IMR-90 (cell line): ENCODE results near the gene ERV3-1. TPM values are rescaled to one million over a fixed set of nuclear protein-coding genes. Genes with fewer than 3 reads are reported as not detected.
"Not testable (repeated sequence)": the region's sequence is repeated elsewhere in the genome, so short reads cannot be mapped to it uniquely, and the experiment has no call there.

Experiments
- ATAC-seq: fragments of 200-7000 bp; cut with Tn5 transposase; 2 replicates; pipeline ENCODE4 v1.9.1; 2020; ENCODE audit warnings: low read depth, mild to moderate bottlenecking, moderate library complexity
- BruUV-seq: library from RNA; stranded (reverse); fragments of 400-500 nt; replicated peaks from 2 replicates; lab custom pipeline; 2021; lab: Mats Ljungman, UMichigan
- CTCF ChIA-PET: fragments of 300-600 bp; formaldehyde crosslinking; extraction: SDS; loops from one replicate; lab custom pipeline; 2021; ENCODE audit warnings: antibody characterized with exemption; lab: Yijun Ruan, JAX
- POLR2A ChIA-PET: fragments of 300-600 bp; sonication (Branson Sonifier 250); formaldehyde crosslinking; loops from one replicate; lab custom pipeline; 2022; ENCODE audit warnings: antibody characterized with exemption; ENCODE audit not compliant: unreplicated experiment; lab: Charles Lee
- DNase-seq: peaks from one replicate; pipeline ENCODE4 v3.0.0; 2013
- H2AFZ ChIP-seq: replicated peaks from 2 replicates; pipeline ENCODE3; 2013; ENCODE audit warnings: low read length, mild to moderate bottlenecking; ENCODE audit not compliant: poor library complexity
- H2AK5ac ChIP-seq: 2 replicates; pipeline ENCODE4 v1.6.1; 2013; ENCODE audit warnings: low read depth, low read length, inconsistent platforms
- H2AK9ac ChIP-seq: replicated peaks from 2 replicates; pipeline ENCODE3; 2013; ENCODE audit warnings: mild to moderate bottlenecking, low read depth, low read length, moderate library complexity; ENCODE audit not compliant: poor library complexity
- H2BK120ac ChIP-seq: 2 replicates; pipeline ENCODE4 v1.6.1; 2013; ENCODE audit warnings: low read depth, low read length, inconsistent platforms
- H2BK15ac ChIP-seq: 3 replicates; pipeline ENCODE4 v1.6.1; 2013; ENCODE audit warnings: low read depth, low read length, inconsistent platforms
- H2BK20ac ChIP-seq: 2 replicates; pipeline ENCODE4 v1.6.1; 2013; ENCODE audit warnings: low read depth, mild to moderate bottlenecking, inconsistent platforms, low read length, moderate library complexity
- H2BK5ac ChIP-seq: 2 replicates; pipeline ENCODE4 v1.6.1; 2013; ENCODE audit warnings: mild to moderate bottlenecking, low read depth, low read length, inconsistent platforms; ENCODE audit not compliant: poor library complexity, severe bottlenecking
- H3K14ac ChIP-seq: replicated peaks from 2 replicates; pipeline ENCODE4 v1.6.1; 2013; ENCODE audit warnings: low read depth, low read length, inconsistent platforms
- H3K18ac ChIP-seq: 2 replicates; pipeline ENCODE4 v1.6.1; 2013; ENCODE audit warnings: low read depth, low read length, control low read depth
- H3K23ac ChIP-seq: 2 replicates; pipeline ENCODE4 v1.6.1; 2013; ENCODE audit warnings: low read depth, low read length, inconsistent platforms
- H3K27ac ChIP-seq: 2 replicates; pipeline ENCODE4 v1.5.1; 2013; ENCODE audit warnings: mild to moderate bottlenecking, control low read depth, low read length; ENCODE audit not compliant: insufficient read depth
- H3K27me3 ChIP-seq: 2 replicates; pipeline ENCODE4 v1.6.1; 2013; ENCODE audit warnings: low read length; ENCODE audit not compliant: control insufficient read depth, insufficient read depth
- H3K36me3 ChIP-seq: 2 replicates; pipeline ENCODE4 v1.6.1; 2013; ENCODE audit warnings: low read length, mixed read lengths; ENCODE audit not compliant: control insufficient read depth, insufficient read depth
- H3K4ac ChIP-seq: 2 replicates; pipeline ENCODE4 v1.6.1; 2013; ENCODE audit warnings: low read depth, low read length, inconsistent platforms
- H3K4me1 ChIP-seq: 2 replicates; pipeline ENCODE4 v1.6.1; 2013; ENCODE audit warnings: low read length, mixed read lengths; ENCODE audit not compliant: control insufficient read depth, insufficient read depth
- H3K4me2 ChIP-seq: 2 replicates; pipeline ENCODE4 v1.6.1; 2013; ENCODE audit warnings: low read depth, mild to moderate bottlenecking, control low read depth, low read length, moderate library complexity
- H3K4me3 ChIP-seq: 2 replicates; pipeline ENCODE4 v1.5.1; 2013; ENCODE audit warnings: low read depth, mild to moderate bottlenecking, control low read depth, low read length, moderate library complexity; ENCODE audit not compliant: insufficient read depth
- H3K56ac ChIP-seq: 2 replicates; pipeline ENCODE4 v1.6.1; 2013; ENCODE audit warnings: low read length, inconsistent platforms; ENCODE audit not compliant: insufficient read depth; ENCODE audit errors: extremely low read depth
- H3K79me1 ChIP-seq, 2 experiments: 2 replicates each; pipeline ENCODE4 v1.6.1; 2013; ENCODE audit warnings: low read length in 2 of 2, inconsistent platforms in 1 of 2, low read depth in 1 of 2
- H3K9ac ChIP-seq: 2 replicates; pipeline ENCODE4 v1.6.1; 2013; ENCODE audit warnings: low read depth, low read length, control low read depth
- H3K9me1 ChIP-seq: 2 replicates; pipeline ENCODE4 v1.6.1; 2013; ENCODE audit warnings: low read length, inconsistent platforms; ENCODE audit not compliant: insufficient read depth
- H3K9me3 ChIP-seq: 2 replicates; pipeline ENCODE4 v1.6.1; 2013; ENCODE audit warnings: low read length; ENCODE audit not compliant: control insufficient read depth, insufficient read depth
- H4K20me1 ChIP-seq: 2 replicates; pipeline ENCODE4 v1.6.1; 2013; ENCODE audit warnings: low read length, inconsistent platforms; ENCODE audit not compliant: insufficient read depth
- H4K5ac ChIP-seq: 2 replicates; pipeline ENCODE4 v1.6.1; 2013; ENCODE audit warnings: mild to moderate bottlenecking, low read depth, low read length, control low read depth
- H4K8ac ChIP-seq, 2 experiments: 2 replicates each; pipeline ENCODE4 v1.6.1; 2013; ENCODE audit warnings: low read depth in 2 of 2, low read length in 2 of 2, control low read depth in 1 of 2, inconsistent platforms in 1 of 2
- H4K91ac ChIP-seq: 2 replicates; pipeline ENCODE4 v1.6.1; 2013; ENCODE audit warnings: low read depth, low read length, inconsistent platforms; ENCODE audit not compliant: insufficient read depth
- WGBS, 2 experiments: methylation state at CpG; one replicate each; pipeline versions ENCODE4 v1.1.5 to v1.1.7; 2013; ENCODE audit warnings: missing lambda C conversion rate in 2 of 2; ENCODE audit not compliant: insufficient read length in 1 of 2; ENCODE audit errors: extremely low coverage in 2 of 2; 5-methylcytosine and 5-hydroxymethylcytosine counted together
- dilution Hi-C: fragments of 300-500 bp; cut with HindIII; formaldehyde crosslinking; loops from one replicate; pipeline ENCODE4 v1.14.3; 2018; ENCODE audit warnings: low sequenced_read_pairs; ENCODE audit not compliant: unreplicated experiment
- in situ Hi-C: fragments of 300-500 bp; cut with MboI; formaldehyde crosslinking; loops from 3 replicates; pipeline ENCODE4 v1.14.3; 2019; ENCODE audit warnings: low sequenced_read_pairs, inconsistent platforms, mixed read lengths
- intact Hi-C: fragments of 100-400 bp; cut with micrococcal nuclease; formaldehyde crosslinking; loops from 2 replicates; pipeline ENCODE4 v1.10.0; 2022
- polyA plus RNA-seq, 3 experiments: library from polyadenylated mRNA; depleted of rRNA; stranded (reverse); fragments of >200 nt; gene quantifications; 2 replicates each; pipeline ENCODE4 v1.2.3, GENCODE V29; 2012; ENCODE audit warnings: low replicate concordance in 1 of 3
- total RNA-seq: library from RNA; depleted of rRNA; stranded (reverse); fragments of >200 nt; gene quantifications from 2 replicates; pipeline ENCODE4 v1.2.3, GENCODE V29; 2012

The ERV3-1 gene
- total and polyA plus RNA-seq, 2 of the 4 experiments (the other 2 are of a cell fraction) = 7.0 to 11.8 TPM

- H2BK5ac ChIP-seq, H4K8ac ChIP-seq, H3K14ac ChIP-seq, H2BK120ac ChIP-seq, H3K79me1 ChIP-seq, BruUV-seq, H4K91ac ChIP-seq, H3K9me1 ChIP-seq, H3K9ac ChIP-seq, H3K4me2 ChIP-seq, H2AFZ ChIP-seq, H2BK20ac ChIP-seq, H4K5ac ChIP-seq, H2AK5ac ChIP-seq, H3K4me3 ChIP-seq, DNase-seq, H4K20me1 ChIP-seq, H3K4ac ChIP-seq, ATAC-seq, H2BK15ac ChIP-seq, dilution Hi-C loops, H2AK9ac ChIP-seq, H3K23ac ChIP-seq, H3K36me3 ChIP-seq, H3K4me1 ChIP-seq, in situ Hi-C loops, H3K27me3 ChIP-seq, H3K9me3 ChIP-seq, CTCF ChIA-PET, H3K56ac ChIP-seq, POLR2A ChIA-PET, intact Hi-C loops, H3K27ac ChIP-seq, H3K18ac ChIP-seq: not testable (repeated sequence)
- WGBS, 2 experiments = no CpG with 5 or more reads among the region's 3 CpGs
Measured at GRCh38 chr7:65051654-65052053, 45.2 kb upstream of the ERV3-1 start.

GRCh38 chr7:65051139-65051538, 44.7 kb upstream of the ERV3-1 start:
- H3K23ac ChIP-seq, CTCF ChIA-PET, POLR2A ChIA-PET, H4K20me1 ChIP-seq, intact Hi-C loops, H4K8ac ChIP-seq, H2BK120ac ChIP-seq, H3K18ac ChIP-seq, dilution Hi-C loops, H3K9me3 ChIP-seq, H2BK5ac ChIP-seq, H3K4me1 ChIP-seq, H3K27ac ChIP-seq, in situ Hi-C loops, H3K14ac ChIP-seq, H2BK15ac ChIP-seq, ATAC-seq, H3K36me3 ChIP-seq, H2AK9ac ChIP-seq, H3K56ac ChIP-seq, H4K91ac ChIP-seq, H4K5ac ChIP-seq, H3K27me3 ChIP-seq, H3K9me1 ChIP-seq, H3K9ac ChIP-seq, H3K4me2 ChIP-seq, H3K79me1 ChIP-seq, H3K4me3 ChIP-seq, BruUV-seq, H2BK20ac ChIP-seq, H2AK5ac ChIP-seq, H3K4ac ChIP-seq, DNase-seq, H2AFZ ChIP-seq: not testable (repeated sequence)
